Endothelial cell of umbilical vein (primary cell): ENCODE data around the gene MDH1. TPM values are rescaled to one million over a fixed set of nuclear protein-coding genes. Genes with fewer than 3 reads are reported as not detected.
A peak's percentile ranks its signal among the peaks of the same experiment; 100 is the strongest.
"Not testable (repeated sequence)": the region's sequence is repeated elsewhere in the genome, so short reads cannot be mapped to it uniquely, and the experiment has no call there.

Source experiments
- BruUV-seq: library from RNA; stranded (reverse); fragments of 400-500 nt; replicated peaks from 2 replicates; lab custom pipeline; 2021; lab: Mats Ljungman, UMichigan
- CTCF ChIA-PET: fragments of 300-600, 350-600 bp; sonication (Branson Sonifier 250); formaldehyde crosslinking; loops from one replicate; lab custom pipeline; 2021; ENCODE audit warnings: antibody characterized with exemption, inconsistent platforms; lab: Charles Lee
- POLR2A ChIA-PET: fragments of 300-600, 350-600 bp; sonication (Branson Sonifier 250); formaldehyde crosslinking; loops from one replicate; lab custom pipeline; 2021; ENCODE audit warnings: antibody characterized with exemption, inconsistent platforms; lab: Charles Lee
- DNase-seq: peaks from one replicate; pipeline ENCODE4 v3.0.0-alpha.2; 2011; ENCODE audit warnings: low read depth, low spot score
- FAIRE-seq: peaks from 2 replicates; lab custom pipeline; 2011; peaks lifted over from hg19 to GRCh38; lab: Jason Lieb, UNC
- H2AFZ ChIP-seq: 2 replicates; pipeline ENCODE4 v1.6.0; 2012; ENCODE audit warnings: low read depth, low read length, control low read depth, inconsistent platforms
- H3K27ac ChIP-seq: 2 replicates; pipeline ENCODE4 v1.5.1; 2011; ENCODE audit warnings: low read depth, mild to moderate bottlenecking, control low read depth, low read length, moderate library complexity; ENCODE audit not compliant: insufficient read depth
- H3K27me3 ChIP-seq, 2 experiments: 2 replicates each; pipeline versions ENCODE4 v1.6.0 to v1.6.1; 2011; ENCODE audit warnings: low read length in 2 of 2, mixed read lengths in 1 of 2; ENCODE audit not compliant: control insufficient read depth in 2 of 2, insufficient read depth in 2 of 2
- H3K36me3 ChIP-seq, 2 experiments: 2 replicates in 1 of 2; 3 replicates in 1 of 2; pipeline ENCODE4 v1.5.1; 2011; ENCODE audit warnings: low read length in 2 of 2, mild to moderate bottlenecking in 1 of 2, moderate library complexity in 1 of 2; ENCODE audit not compliant: control insufficient read depth in 2 of 2, insufficient read depth in 2 of 2; ENCODE audit errors: extremely low read depth in 1 of 2
- H3K4me1 ChIP-seq: 3 replicates; pipeline ENCODE4 v1.5.1; 2011; ENCODE audit warnings: mild to moderate bottlenecking, low read length; ENCODE audit not compliant: control insufficient read depth, insufficient read depth; ENCODE audit errors: extremely low read depth
- H3K4me2 ChIP-seq: 2 replicates; pipeline ENCODE4 v1.6.1; 2011; ENCODE audit warnings: low read length, control low read depth, mixed read lengths; ENCODE audit not compliant: insufficient read depth
- H3K4me3 ChIP-seq, 3 experiments: fragments of 200-600 bp in 1 of 3; sonication (generic), shearing (Covaris generic) in 1 of 3; replicated peaks in 1 of 3; 2 replicates each; pipeline ENCODE4 v1.5.1; 2011 to 2016; ENCODE audit warnings: control low read depth in 3 of 3, low read length in 3 of 3, mild to moderate bottlenecking in 2 of 3, inconsistent platforms in 1 of 3, low read depth in 1 of 3, moderate library complexity in 1 of 3; ENCODE audit not compliant: insufficient read depth in 1 of 3
- H3K79me2 ChIP-seq: 2 replicates; pipeline ENCODE4 v1.6.0; 2012; ENCODE audit warnings: low read length, inconsistent platforms; ENCODE audit not compliant: control insufficient read depth, insufficient read depth
- H3K9ac ChIP-seq: replicated peaks from 2 replicates; pipeline ENCODE3; 2011; ENCODE audit warnings: low read length, control low read depth; ENCODE audit not compliant: insufficient read depth; ENCODE audit errors: extremely low read depth
- H3K9me1 ChIP-seq: replicated peaks from 3 replicates; pipeline ENCODE4 v1.6.0; 2011; ENCODE audit warnings: mild to moderate bottlenecking, low read length; ENCODE audit not compliant: control insufficient read depth, insufficient read depth; ENCODE audit errors: extremely low read depth
- H3K9me3 ChIP-seq: replicated peaks from 2 replicates; pipeline ENCODE4 v1.5.1; 2012; ENCODE audit warnings: low read length, inconsistent platforms; ENCODE audit not compliant: control insufficient read depth, insufficient read depth
- H4K20me1 ChIP-seq: replicated peaks from 2 replicates; pipeline ENCODE3; 2011; ENCODE audit warnings: mild to moderate bottlenecking, low read length; ENCODE audit not compliant: control insufficient read depth, insufficient read depth; ENCODE audit errors: extremely low read depth
- CTCF ChIP-seq, 2 donors: IDR thresholded peaks; 1 replicate in 1 of 2; 2 replicates in 1 of 2; pipeline ENCODE4 v1.5.1; 2011; ENCODE audit warnings: low read length in 2 of 2, mild to moderate bottlenecking in 2 of 2, moderate library complexity in 2 of 2, control low read depth in 1 of 2, inconsistent platforms in 1 of 2, low read depth in 1 of 2; ENCODE audit not compliant: insufficient read depth in 1 of 2; ENCODE audit errors: extremely low read depth in 1 of 2
- POLR2AphosphoS5 ChIP-seq: IDR thresholded peaks from 2 replicates; pipeline ENCODE4 v1.6.1; 2012; ENCODE audit warnings: low read depth, mild to moderate bottlenecking, control low read depth, low read length, moderate library complexity; ENCODE audit not compliant: insufficient read depth
- dilution Hi-C: fragments of 300-500 bp; cut with MboI; formaldehyde crosslinking; loops from one replicate; pipeline ENCODE4 v1.15.0; 2019; ENCODE audit warnings: low sequenced_read_pairs; ENCODE audit not compliant: extremely low pct_ligation_motif_present
- intact Hi-C: fragments of 100-400 bp; cut with micrococcal nuclease; formaldehyde crosslinking; loops from one replicate; pipeline ENCODE4 v1.10.0; 2022
- polyA plus RNA-seq, 4 experiments: library from polyadenylated mRNA; depleted of rRNA in 3 of 4; stranded (reverse) in 3 of 4; unstranded in 1 of 4; fragments of >200 nt; gene quantifications; 2 replicates each; pipeline versions ENCODE4 v1.2.1 to v1.2.3, GENCODE V29; 2011 to 2012; ENCODE audit warnings: missing spikeins in 1 of 4
- total RNA-seq: library from RNA; stranded (reverse); gene quantifications from 2 replicates; pipeline ENCODE4 v1.2.3, GENCODE V29; 2021

The MDH1 gene
- total and polyA plus RNA-seq, 2 donors (not counting 3 experiments of a cell fraction or from before 2014, with no cell fraction given) = 107 to 121 TPM

GRCh38 chr2:63572001-63572400 is 16.8 kb upstream of the MDH1 start:
- intact Hi-C loops (no loop called here), dilution Hi-C loops (no loop called here)
- H4K20me1 ChIP-seq = no peaks in the 10 kb centered on the region
- H2AFZ ChIP-seq = no peak overlapping the region
- H3K4me3 ChIP-seq = no peak overlapping the region
- H3K4me1 ChIP-seq = no peaks in the 10 kb centered on the region
- H3K36me3 ChIP-seq = no peaks in the 10 kb centered on the region
- peak; percentile 15 for DNase-seq
- no peaks in the 10 kb centered on the region for H3K27me3 ChIP-seq
- TF ChIP-seq CTCF (IDR thresholded peaks at IDR 0.05; ENCODE audit: extremely low read depth in 1 of 2, insufficient read depth in 1 of 2, low read depth in 1 of 2, low read length in 2 of 2) = no peak
- no peak for TF ChIP-seq POLR2AphosphoS5
- no peaks in the 10 kb centered on the region for H3K9me3 ChIP-seq
- H3K27ac ChIP-seq = no peak overlapping the region
- H3K4me2 ChIP-seq = no peak overlapping the region
- ChIA-PET CTCF (interaction anchor here (1.0 kb wide), 1 partner anchor 46 kb away, joined by 3 read pairs; no protein-coding TSS in a partner anchor), POLR2A (no interaction called here)
- no peak overlapping the region for H3K9ac ChIP-seq
- no peaks in the 10 kb centered on the region for H3K9me1 ChIP-seq
- H3K79me2 ChIP-seq = no peaks in the 10 kb centered on the region
- no peak for FAIRE-seq
- BruUV-seq = no TSS peak

- H3K9ac ChIP-seq, dilution Hi-C loops, H3K79me2 ChIP-seq, H3K9me3 ChIP-seq, H3K4me2 ChIP-seq, H4K20me1 ChIP-seq, H2AFZ ChIP-seq, POLR2A ChIA-PET, H3K4me3 ChIP-seq, H3K36me3 ChIP-seq, intact Hi-C loops, H3K27ac ChIP-seq, BruUV-seq, H3K27me3 ChIP-seq, FAIRE-seq, DNase-seq, H3K9me1 ChIP-seq, H3K4me1 ChIP-seq: not testable (repeated sequence)
- CTCF ChIA-PET = interaction anchor here (1.0 kb wide), 1 partner anchor 45 kb away, joined by 3 read pairs; no protein-coding TSS in a partner anchor
These were observed 15.7 kb upstream of the MDH1 start for GRCh38 chr2:63573026-63573425.

- POLR2A ChIA-PET, H3K9me3 ChIP-seq, FAIRE-seq, H4K20me1 ChIP-seq, intact Hi-C loops, H3K36me3 ChIP-seq, H3K9ac ChIP-seq, dilution Hi-C loops, H3K4me2 ChIP-seq, H3K79me2 ChIP-seq, H3K4me1 ChIP-seq, H3K9me1 ChIP-seq, H2AFZ ChIP-seq, BruUV-seq, CTCF ChIA-PET, H3K27me3 ChIP-seq, DNase-seq, H3K4me3 ChIP-seq, H3K27ac ChIP-seq: not testable (repeated sequence)
These were observed 14.9 kb upstream of the MDH1 start for GRCh38 chr2:63573726-63574345.
